CD14-positive monocyte (primary cell): Measurements from ENCODE around the gene OR2B6. TPM values are rescaled to one million over a fixed set of nuclear protein-coding genes. Genes with fewer than 3 reads are reported as not detected.

Experiments
- DNase-seq, 3 donors: peaks; one replicate each; pipeline ENCODE4 v3.0.0-alpha.2; 2011 to 2022
- H2AFZ ChIP-seq: 2 replicates; pipeline ENCODE4 v1.6.0; 2012; ENCODE audit warnings: mild to moderate bottlenecking, low read depth, low read length, inconsistent platforms; ENCODE audit not compliant: insufficient read depth, poor library complexity, severe bottlenecking
- H3K27ac ChIP-seq, 2 donors: 1 replicate in 1 of 2; 2 replicates in 1 of 2; pipeline ENCODE4 v1.5.1; 2012 to 2013; ENCODE audit warnings: low read length in 2 of 2, control low read depth in 1 of 2, inconsistent platforms in 1 of 2, low read depth in 1 of 2, mild to moderate bottlenecking in 1 of 2
- H3K27me3 ChIP-seq, 2 donors: one replicate each; pipeline versions ENCODE4 v1.6.0 to v1.6.1; 2011 to 2013; ENCODE audit warnings: low read length in 2 of 2; ENCODE audit not compliant: control insufficient read depth in 2 of 2, insufficient read depth in 2 of 2
- H3K36me3 ChIP-seq, 2 donors: replicated peaks in 1 of 2; 1 replicate in 1 of 2; 2 replicates in 1 of 2; pipeline versions ENCODE4 v1.5.1 to v1.6.1; 2012 to 2013; ENCODE audit warnings: low read length in 2 of 2, control low read depth in 1 of 2, inconsistent platforms in 1 of 2, mild to moderate bottlenecking in 1 of 2; ENCODE audit not compliant: insufficient read depth in 2 of 2, control insufficient read depth in 1 of 2
- H3K4me1 ChIP-seq, 2 donors: 1 replicate in 1 of 2; 2 replicates in 1 of 2; pipeline versions ENCODE4 v1.5.1 to v1.6.1; 2012 to 2013; ENCODE audit warnings: low read length in 2 of 2, control low read depth in 1 of 2, inconsistent platforms in 1 of 2, mild to moderate bottlenecking in 1 of 2, moderate library complexity in 1 of 2; ENCODE audit not compliant: insufficient read depth in 2 of 2, control insufficient read depth in 1 of 2
- H3K4me2 ChIP-seq: replicated peaks from 2 replicates; pipeline ENCODE3; 2012; ENCODE audit warnings: low read length, moderate library complexity, mild to moderate bottlenecking; ENCODE audit not compliant: poor library complexity, severe bottlenecking; ENCODE audit errors: extremely low read depth
- H3K4me3 ChIP-seq, 3 experiments: fragments of 200-600 bp in 1 of 3; sonication (generic) in 1 of 3; replicated peaks in 1 of 3; 1 replicate in 2 of 3; 2 replicates in 1 of 3; pipeline ENCODE4 v1.5.1; 2011 to 2013; ENCODE audit warnings: low read length in 3 of 3, mild to moderate bottlenecking in 3 of 3, control low read depth in 2 of 3, low read depth in 2 of 3, inconsistent platforms in 1 of 3, moderate library complexity in 1 of 3
- H3K79me2 ChIP-seq: 2 replicates; pipeline ENCODE4 v1.6.0; 2012; ENCODE audit warnings: mild to moderate bottlenecking, control low read depth, inconsistent platforms, low read length, moderate library complexity; ENCODE audit not compliant: insufficient read depth
- H3K9ac ChIP-seq: 2 replicates; pipeline ENCODE4 v1.6.0; 2017; ENCODE audit warnings: low read length, mild to moderate bottlenecking; ENCODE audit not compliant: insufficient read depth, poor library complexity, severe bottlenecking
- H3K9me3 ChIP-seq, 2 donors: replicated peaks in 1 of 2; 1 replicate in 1 of 2; 2 replicates in 1 of 2; pipeline versions ENCODE4 v1.5.1 to v1.6.1; 2012 to 2013; ENCODE audit warnings: low read length in 2 of 2, control low read depth in 1 of 2; ENCODE audit not compliant: control insufficient read depth in 1 of 2, insufficient read depth in 1 of 2
- H4K20me1 ChIP-seq: 2 replicates; pipeline ENCODE4 v1.6.0; 2012; ENCODE audit warnings: mild to moderate bottlenecking, low read length, control low read depth, moderate library complexity; ENCODE audit not compliant: insufficient read depth
- H3K27ac Mint-ChIP-seq, 7 donors: one replicate each; pipeline ENCODE4 v1.8.0; 2020; ENCODE audit warnings: mild to moderate bottlenecking in 7 of 7, mixed read lengths in 7 of 7, moderate library complexity in 6 of 7, inconsistent platforms in 2 of 7
- H3K27me3 Mint-ChIP-seq, 3 donors: one replicate each; pipeline ENCODE4 v1.8.0; 2021 to 2022; ENCODE audit warnings: low read depth in 3 of 3, mild to moderate bottlenecking in 3 of 3, mixed read lengths in 3 of 3, moderate library complexity in 3 of 3, inconsistent platforms in 1 of 3
- H3K36me3 Mint-ChIP-seq, 2 donors: one replicate each; pipeline ENCODE4 v1.8.0; 2020; ENCODE audit warnings: mixed read lengths in 2 of 2, inconsistent platforms in 1 of 2, mild to moderate bottlenecking in 1 of 2
- H3K4me1 Mint-ChIP-seq: one replicate; pipeline ENCODE4 v1.8.0; 2020; ENCODE audit warnings: mild to moderate bottlenecking, mixed read lengths
- H3K4me3 Mint-ChIP-seq, 2 donors: one replicate each; pipeline ENCODE4 v1.8.0; 2020; ENCODE audit warnings: mild to moderate bottlenecking in 2 of 2, mixed read lengths in 2 of 2, moderate library complexity in 1 of 2
- H3K9me3 Mint-ChIP-seq, 7 donors: one replicate each; pipeline ENCODE4 v1.8.0; 2020 to 2022; ENCODE audit warnings: mixed read lengths in 7 of 7, mild to moderate bottlenecking in 6 of 7, moderate library complexity in 6 of 7, inconsistent platforms in 2 of 7
- WGBS: methylation state at CpG from one replicate; pipeline ENCODE4 v1.1.5; 2013; ENCODE audit warnings: missing lambda C conversion rate; ENCODE audit not compliant: insufficient coverage; 5-methylcytosine and 5-hydroxymethylcytosine counted together
- intact Hi-C, 2 donors: fragments of 100-400 bp; cut with micrococcal nuclease; formaldehyde crosslinking; loops; one replicate each; pipeline versions ENCODE4 v1.15.0 to v1.15.1; 2023
- polyA plus RNA-seq, 3 donors: library from polyadenylated mRNA; depleted of rRNA in 1 of 3; unstranded in 2 of 3; stranded (reverse) in 1 of 3; fragments of 300-500 nt in 2 of 3; fragments of >200 nt in 1 of 3; fragmentation: Illumina TruSeq in 2 of 3; gene quantifications; 1 replicate in 2 of 3; 2 replicates in 1 of 3; pipeline ENCODE4 v1.2.3, GENCODE V29; 2012 to 2021
- TF ChIP-seq, protein P1 (sequence below): fragments of 200-600 bp; IDR thresholded peaks from one replicate; pipeline ENCODE4 v1.8.0; 2022; ENCODE audit warnings: antibody characterized with exemption, mild to moderate bottlenecking

The OR2B6 gene
- polyA plus RNA-seq, 3 donors: not detected

DNA sequence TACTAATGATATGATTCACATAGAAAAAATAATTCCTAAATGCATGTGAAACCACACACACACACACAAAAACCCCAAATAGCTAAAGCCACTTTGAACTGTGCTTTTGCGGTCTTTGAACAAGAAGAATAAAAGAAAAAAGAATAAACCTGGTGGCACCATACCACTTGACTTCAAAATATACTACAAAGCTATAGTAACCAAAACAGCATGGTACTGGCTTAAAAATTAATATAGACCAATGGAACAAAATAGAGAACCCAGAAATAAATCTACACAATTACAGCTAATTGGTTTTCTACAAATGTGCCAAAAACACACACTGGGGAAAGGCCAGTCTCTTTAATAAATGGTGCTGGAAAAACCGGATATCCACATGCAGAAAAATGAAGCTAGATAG is 13.4 kb downstream of the OR2B6 start:
- H3K27ac Mint-ChIP-seq: no peak overlapping the region

DNA sequence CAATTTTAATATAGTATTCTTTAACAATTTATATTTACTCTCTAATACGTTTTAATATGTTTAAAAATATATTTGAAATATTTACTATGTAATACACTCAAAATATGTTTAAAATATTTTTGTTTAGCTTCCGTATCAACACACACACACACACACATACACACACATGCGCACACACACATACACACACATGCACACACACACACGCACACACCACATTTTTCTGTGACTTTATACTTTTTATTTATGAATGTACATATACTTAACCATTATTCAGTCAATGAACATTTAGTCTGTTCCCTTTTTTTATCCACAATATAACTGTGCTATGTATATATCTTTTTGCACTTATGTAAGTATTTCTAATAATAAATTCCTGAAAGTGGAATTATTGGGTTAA is 15.7 kb downstream of the OR2B6 start:
- no peak overlapping the region for H3K4me2 ChIP-seq
- TF ChIP-seq, protein P1, sequence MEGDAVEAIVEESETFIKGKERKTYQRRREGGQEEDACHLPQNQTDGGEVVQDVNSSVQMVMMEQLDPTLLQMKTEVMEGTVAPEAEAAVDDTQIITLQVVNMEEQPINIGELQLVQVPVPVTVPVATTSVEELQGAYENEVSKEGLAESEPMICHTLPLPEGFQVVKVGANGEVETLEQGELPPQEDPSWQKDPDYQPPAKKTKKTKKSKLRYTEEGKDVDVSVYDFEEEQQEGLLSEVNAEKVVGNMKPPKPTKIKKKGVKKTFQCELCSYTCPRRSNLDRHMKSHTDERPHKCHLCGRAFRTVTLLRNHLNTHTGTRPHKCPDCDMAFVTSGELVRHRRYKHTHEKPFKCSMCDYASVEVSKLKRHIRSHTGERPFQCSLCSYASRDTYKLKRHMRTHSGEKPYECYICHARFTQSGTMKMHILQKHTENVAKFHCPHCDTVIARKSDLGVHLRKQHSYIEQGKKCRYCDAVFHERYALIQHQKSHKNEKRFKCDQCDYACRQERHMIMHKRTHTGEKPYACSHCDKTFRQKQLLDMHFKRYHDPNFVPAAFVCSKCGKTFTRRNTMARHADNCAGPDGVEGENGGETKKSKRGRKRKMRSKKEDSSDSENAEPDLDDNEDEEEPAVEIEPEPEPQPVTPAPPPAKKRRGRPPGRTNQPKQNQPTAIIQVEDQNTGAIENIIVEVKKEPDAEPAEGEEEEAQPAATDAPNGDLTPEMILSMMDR: no peak
- H3K36me3 ChIP-seq: no peaks in the 10 kb centered on the region
- Mint-ChIP-seq H3K9me3 (peaks cover 0 to 9% (median 3%) of the 10 kb centered on the region in 7 donors), H3K4me1 (no peaks in the 10 kb centered on the region), H3K27ac (no peak overlapping the region), H3K27me3 (peaks cover 0 to 6% (median 0%) of the 10 kb centered on the region in 3 donors), H3K36me3 (no peaks in the 10 kb centered on the region), H3K4me3 (no peak overlapping the region)
- no peaks in the 10 kb centered on the region for H4K20me1 ChIP-seq
- no peak for DNase-seq
- no peaks in the 10 kb centered on the region for H3K79me2 ChIP-seq
- H3K4me1 ChIP-seq: no peaks in the 10 kb centered on the region
- H3K27ac ChIP-seq: no peak overlapping the region
- no peak overlapping the region for H2AFZ ChIP-seq
- intact Hi-C loops: no loop called here
- H3K9ac ChIP-seq: no peak overlapping the region
- H3K27me3 ChIP-seq: peaks cover 0 to 2% of the 10 kb centered on the region in 2 donors
- peaks cover 0 to 2% of the 10 kb centered on the region in 2 donors for H3K9me3 ChIP-seq
- H3K4me3 ChIP-seq: no peak overlapping the region
- no CpG with 5 or more reads among the region's 4 CpGs for WGBS

More for the DNA sequence above, 13.4 kb downstream of the OR2B6 start:
- H3K36me3 Mint-ChIP-seq: no peaks in the 10 kb centered on the region
- H3K9ac ChIP-seq: no peak overlapping the region
- no peak overlapping the region for H3K4me2 ChIP-seq
- no peaks in the 10 kb centered on the region for H3K27me3 ChIP-seq
- TF ChIP-seq, protein P1: no peak
- H3K4me3 ChIP-seq: no peak overlapping the region
- intact Hi-C loops: no loop called here
- no peaks in the 10 kb centered on the region for H4K20me1 ChIP-seq
- peaks cover 18 to 21% of the 10 kb centered on the region in 2 donors for H3K9me3 ChIP-seq
- H3K4me3 Mint-ChIP-seq: no peak overlapping the region
- peaks cover 0 to 4% (median 0%) of the 10 kb centered on the region in 3 donors for H3K27me3 Mint-ChIP-seq
- H3K4me1 ChIP-seq: no peaks in the 10 kb centered on the region
- H2AFZ ChIP-seq: no peak overlapping the region
- no peak overlapping the region for H3K27ac ChIP-seq
- no peaks in the 10 kb centered on the region for H3K79me2 ChIP-seq
- no peak for DNase-seq
- no CpG with 5 or more reads among the region's 2 CpGs for WGBS
- no peaks in the 10 kb centered on the region for H3K36me3 ChIP-seq
- peaks cover 7 to 17% (median 13%) of the 10 kb centered on the region in 7 donors for H3K9me3 Mint-ChIP-seq
- no peaks in the 10 kb centered on the region for H3K4me1 Mint-ChIP-seq
